Measurements from ENCODE around the gene GABRP. TPM values are rescaled to one million over a fixed set of nuclear protein-coding genes. Genes with fewer than 3 reads are reported as not detected.

GABRP gene
- total and polyA plus RNA-seq, 2 experiments from 2014 or later, result 3.6 to 6.3 TPM

DNA sequence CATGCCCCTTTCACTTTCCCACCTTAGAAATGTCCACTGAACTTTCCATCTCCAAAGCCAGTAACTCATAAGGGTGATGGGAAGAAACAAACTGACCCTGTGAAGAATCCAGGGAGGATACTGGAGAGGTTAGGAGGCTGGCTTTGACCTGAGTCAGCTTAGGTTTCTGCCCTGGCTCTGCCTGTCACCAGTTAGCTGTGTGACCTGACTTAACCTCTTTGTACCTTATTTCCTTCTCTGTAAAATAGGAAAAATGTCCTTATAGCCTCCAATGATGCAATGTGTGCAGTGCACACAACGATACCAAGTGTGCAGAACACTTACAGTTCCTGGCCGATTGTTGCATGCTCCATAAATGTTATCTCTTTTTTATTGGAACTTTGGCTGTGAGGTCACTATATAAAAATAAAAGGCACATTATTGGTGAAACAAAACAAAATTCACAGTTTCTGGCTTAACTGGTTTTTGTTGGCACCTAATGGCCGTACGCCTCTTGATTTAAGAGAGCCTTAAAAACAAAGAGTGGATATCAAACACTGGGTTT is 37.8 kb downstream of the GABRP start:
- Histone ChIP-seq H3K9me2 (ENCODE audit: insufficient read depth) (peaks cover 7% of the 10 kb centered on the region; the same call in 1 of the 2 replicates), H3K4me2 (no peak overlapping the region), H3K36me3 (ENCODE audit: insufficient read depth) (peaks cover 5% of the 10 kb centered on the region), H2AFZ (no peak overlapping the region), H4K20me1 (replicated peaks; ENCODE audit: insufficient read depth) (no peaks in the 10 kb centered on the region), H3K27me3 (ENCODE audit: insufficient read depth) (no peaks in the 10 kb centered on the region), H3K4me3 (no peak overlapping the region), H3K27ac (ENCODE audit: low read depth) (no peak overlapping the region), H3K79me2 (replicated peaks; ENCODE audit: insufficient read depth) (no peaks in the 10 kb centered on the region), H3F3A (replicated peaks; ENCODE audit: low read depth) (no peaks in the 10 kb centered on the region), H3K4me1 (ENCODE audit: insufficient read depth) (no peaks in the 10 kb centered on the region)
- TF ChIP-seq ZNF114 (CRISPR knock-in tag; IDR thresholded peaks at IDR 0.05) (no peak), STAT1 (IDR thresholded peaks at IDR 0.05; ENCODE audit: unreplicated experiment) (no peak)
- H3K36me3 Mint-ChIP-seq (ENCODE audit: low read depth), result peaks cover 14% of the 10 kb centered on the region
- H3K4me3 Mint-ChIP-seq, result no peak overlapping the region
- no peaks in the 10 kb centered on the region for H3K4me1 Mint-ChIP-seq
- no peak for ATAC-seq
- peaks cover 2% of the 10 kb centered on the region for H3K27me3 Mint-ChIP-seq (ENCODE audit: insufficient read depth, low read depth, poor library complexity)
- DNase-seq (ENCODE audit: low spot score), result no peak
- H3K27ac Mint-ChIP-seq, result no peak overlapping the region
- H3K9me3 Mint-ChIP-seq, result peaks cover 16% of the 10 kb centered on the region

DNA sequence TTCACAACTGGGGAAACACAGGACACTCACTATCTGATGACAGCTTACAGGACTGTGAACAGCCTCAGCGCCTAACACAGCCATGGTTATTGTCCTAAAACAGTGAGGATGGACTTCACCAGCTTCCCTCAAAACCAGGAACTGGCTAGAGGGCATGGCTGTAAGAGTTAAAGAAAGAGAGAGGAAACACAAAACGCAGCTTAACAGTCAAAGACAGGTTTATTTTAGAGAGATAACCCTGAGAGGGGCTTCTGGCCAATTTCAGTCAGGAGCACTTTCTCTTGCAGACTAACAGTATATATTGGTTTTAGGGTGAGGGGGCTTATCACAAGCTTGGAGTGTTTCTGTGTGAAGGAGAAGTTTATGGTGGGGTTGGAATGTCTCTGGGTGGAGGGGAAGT is 42.6 kb downstream of the GABRP start:
- Histone ChIP-seq H3K27ac (ENCODE audit: low read depth) (no peak overlapping the region), H3K4me3 (no peak overlapping the region), H3K4me2 (no peak overlapping the region), H4K20me1 (replicated peaks; ENCODE audit: insufficient read depth) (no peaks in the 10 kb centered on the region), H3K36me3 (ENCODE audit: insufficient read depth) (peaks cover 5% of the 10 kb centered on the region), H3K27me3 (ENCODE audit: insufficient read depth) (no peaks in the 10 kb centered on the region), H3K79me2 (replicated peaks; ENCODE audit: insufficient read depth) (no peaks in the 10 kb centered on the region), H3K4me1 (ENCODE audit: insufficient read depth) (no peaks in the 10 kb centered on the region), H3F3A (replicated peaks; ENCODE audit: low read depth) (no peaks in the 10 kb centered on the region), H3K9me2 (ENCODE audit: insufficient read depth) (no peaks in the 10 kb centered on the region), H2AFZ (no peak overlapping the region)
- no peak overlapping the region for H3K4me3 Mint-ChIP-seq
- H3K36me3 Mint-ChIP-seq (ENCODE audit: low read depth), result peaks cover 29% of the 10 kb centered on the region
- H3K27me3 Mint-ChIP-seq (ENCODE audit: insufficient read depth, low read depth, poor library complexity), result peaks cover 5% of the 10 kb centered on the region
- ATAC-seq, result no peak
- H3K27ac Mint-ChIP-seq, result no peak overlapping the region
- peaks cover 39% of the 10 kb centered on the region for H3K9me3 Mint-ChIP-seq
- no peaks in the 10 kb centered on the region for H3K4me1 Mint-ChIP-seq
- DNase-seq (ENCODE audit: low spot score), result no peak
- TF ChIP-seq, protein P1, sequence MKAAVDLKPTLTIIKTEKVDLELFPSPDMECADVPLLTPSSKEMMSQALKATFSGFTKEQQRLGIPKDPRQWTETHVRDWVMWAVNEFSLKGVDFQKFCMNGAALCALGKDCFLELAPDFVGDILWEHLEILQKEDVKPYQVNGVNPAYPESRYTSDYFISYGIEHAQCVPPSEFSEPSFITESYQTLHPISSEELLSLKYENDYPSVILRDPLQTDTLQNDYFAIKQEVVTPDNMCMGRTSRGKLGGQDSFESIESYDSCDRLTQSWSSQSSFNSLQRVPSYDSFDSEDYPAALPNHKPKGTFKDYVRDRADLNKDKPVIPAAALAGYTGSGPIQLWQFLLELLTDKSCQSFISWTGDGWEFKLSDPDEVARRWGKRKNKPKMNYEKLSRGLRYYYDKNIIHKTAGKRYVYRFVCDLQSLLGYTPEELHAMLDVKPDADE (IDR thresholded peaks at IDR 0.05), result no peak
- TF ChIP-seq EZH2 (IDR thresholded peaks at IDR 0.05; ENCODE audit: low read depth, unreplicated experiment) (no peak), POLR2AphosphoS5 (IDR thresholded peaks at IDR 0.05; ENCODE audit: low read depth) (no peak), EZH2phosphoT487 (IDR thresholded peaks at IDR 0.05; ENCODE audit: unreplicated experiment) (no peak), NANOG (IDR thresholded peaks at IDR 0.05; ENCODE audit: borderline replicate concordance) (no peak), ZNF331 (CRISPR knock-in tag; IDR thresholded peaks at IDR 0.05; ENCODE audit: low read depth) (no peak), CREB1 (CRISPR knock-in tag; IDR thresholded peaks at IDR 0.05; ENCODE audit: low read depth) (no peak)
- TF ChIP-seq, protein P2, sequence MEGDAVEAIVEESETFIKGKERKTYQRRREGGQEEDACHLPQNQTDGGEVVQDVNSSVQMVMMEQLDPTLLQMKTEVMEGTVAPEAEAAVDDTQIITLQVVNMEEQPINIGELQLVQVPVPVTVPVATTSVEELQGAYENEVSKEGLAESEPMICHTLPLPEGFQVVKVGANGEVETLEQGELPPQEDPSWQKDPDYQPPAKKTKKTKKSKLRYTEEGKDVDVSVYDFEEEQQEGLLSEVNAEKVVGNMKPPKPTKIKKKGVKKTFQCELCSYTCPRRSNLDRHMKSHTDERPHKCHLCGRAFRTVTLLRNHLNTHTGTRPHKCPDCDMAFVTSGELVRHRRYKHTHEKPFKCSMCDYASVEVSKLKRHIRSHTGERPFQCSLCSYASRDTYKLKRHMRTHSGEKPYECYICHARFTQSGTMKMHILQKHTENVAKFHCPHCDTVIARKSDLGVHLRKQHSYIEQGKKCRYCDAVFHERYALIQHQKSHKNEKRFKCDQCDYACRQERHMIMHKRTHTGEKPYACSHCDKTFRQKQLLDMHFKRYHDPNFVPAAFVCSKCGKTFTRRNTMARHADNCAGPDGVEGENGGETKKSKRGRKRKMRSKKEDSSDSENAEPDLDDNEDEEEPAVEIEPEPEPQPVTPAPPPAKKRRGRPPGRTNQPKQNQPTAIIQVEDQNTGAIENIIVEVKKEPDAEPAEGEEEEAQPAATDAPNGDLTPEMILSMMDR (conservative IDR thresholded peaks at IDR 0.05; ENCODE audit: low read depth in 2 of 2), result no peak
- TF ChIP-seq, protein P3, sequence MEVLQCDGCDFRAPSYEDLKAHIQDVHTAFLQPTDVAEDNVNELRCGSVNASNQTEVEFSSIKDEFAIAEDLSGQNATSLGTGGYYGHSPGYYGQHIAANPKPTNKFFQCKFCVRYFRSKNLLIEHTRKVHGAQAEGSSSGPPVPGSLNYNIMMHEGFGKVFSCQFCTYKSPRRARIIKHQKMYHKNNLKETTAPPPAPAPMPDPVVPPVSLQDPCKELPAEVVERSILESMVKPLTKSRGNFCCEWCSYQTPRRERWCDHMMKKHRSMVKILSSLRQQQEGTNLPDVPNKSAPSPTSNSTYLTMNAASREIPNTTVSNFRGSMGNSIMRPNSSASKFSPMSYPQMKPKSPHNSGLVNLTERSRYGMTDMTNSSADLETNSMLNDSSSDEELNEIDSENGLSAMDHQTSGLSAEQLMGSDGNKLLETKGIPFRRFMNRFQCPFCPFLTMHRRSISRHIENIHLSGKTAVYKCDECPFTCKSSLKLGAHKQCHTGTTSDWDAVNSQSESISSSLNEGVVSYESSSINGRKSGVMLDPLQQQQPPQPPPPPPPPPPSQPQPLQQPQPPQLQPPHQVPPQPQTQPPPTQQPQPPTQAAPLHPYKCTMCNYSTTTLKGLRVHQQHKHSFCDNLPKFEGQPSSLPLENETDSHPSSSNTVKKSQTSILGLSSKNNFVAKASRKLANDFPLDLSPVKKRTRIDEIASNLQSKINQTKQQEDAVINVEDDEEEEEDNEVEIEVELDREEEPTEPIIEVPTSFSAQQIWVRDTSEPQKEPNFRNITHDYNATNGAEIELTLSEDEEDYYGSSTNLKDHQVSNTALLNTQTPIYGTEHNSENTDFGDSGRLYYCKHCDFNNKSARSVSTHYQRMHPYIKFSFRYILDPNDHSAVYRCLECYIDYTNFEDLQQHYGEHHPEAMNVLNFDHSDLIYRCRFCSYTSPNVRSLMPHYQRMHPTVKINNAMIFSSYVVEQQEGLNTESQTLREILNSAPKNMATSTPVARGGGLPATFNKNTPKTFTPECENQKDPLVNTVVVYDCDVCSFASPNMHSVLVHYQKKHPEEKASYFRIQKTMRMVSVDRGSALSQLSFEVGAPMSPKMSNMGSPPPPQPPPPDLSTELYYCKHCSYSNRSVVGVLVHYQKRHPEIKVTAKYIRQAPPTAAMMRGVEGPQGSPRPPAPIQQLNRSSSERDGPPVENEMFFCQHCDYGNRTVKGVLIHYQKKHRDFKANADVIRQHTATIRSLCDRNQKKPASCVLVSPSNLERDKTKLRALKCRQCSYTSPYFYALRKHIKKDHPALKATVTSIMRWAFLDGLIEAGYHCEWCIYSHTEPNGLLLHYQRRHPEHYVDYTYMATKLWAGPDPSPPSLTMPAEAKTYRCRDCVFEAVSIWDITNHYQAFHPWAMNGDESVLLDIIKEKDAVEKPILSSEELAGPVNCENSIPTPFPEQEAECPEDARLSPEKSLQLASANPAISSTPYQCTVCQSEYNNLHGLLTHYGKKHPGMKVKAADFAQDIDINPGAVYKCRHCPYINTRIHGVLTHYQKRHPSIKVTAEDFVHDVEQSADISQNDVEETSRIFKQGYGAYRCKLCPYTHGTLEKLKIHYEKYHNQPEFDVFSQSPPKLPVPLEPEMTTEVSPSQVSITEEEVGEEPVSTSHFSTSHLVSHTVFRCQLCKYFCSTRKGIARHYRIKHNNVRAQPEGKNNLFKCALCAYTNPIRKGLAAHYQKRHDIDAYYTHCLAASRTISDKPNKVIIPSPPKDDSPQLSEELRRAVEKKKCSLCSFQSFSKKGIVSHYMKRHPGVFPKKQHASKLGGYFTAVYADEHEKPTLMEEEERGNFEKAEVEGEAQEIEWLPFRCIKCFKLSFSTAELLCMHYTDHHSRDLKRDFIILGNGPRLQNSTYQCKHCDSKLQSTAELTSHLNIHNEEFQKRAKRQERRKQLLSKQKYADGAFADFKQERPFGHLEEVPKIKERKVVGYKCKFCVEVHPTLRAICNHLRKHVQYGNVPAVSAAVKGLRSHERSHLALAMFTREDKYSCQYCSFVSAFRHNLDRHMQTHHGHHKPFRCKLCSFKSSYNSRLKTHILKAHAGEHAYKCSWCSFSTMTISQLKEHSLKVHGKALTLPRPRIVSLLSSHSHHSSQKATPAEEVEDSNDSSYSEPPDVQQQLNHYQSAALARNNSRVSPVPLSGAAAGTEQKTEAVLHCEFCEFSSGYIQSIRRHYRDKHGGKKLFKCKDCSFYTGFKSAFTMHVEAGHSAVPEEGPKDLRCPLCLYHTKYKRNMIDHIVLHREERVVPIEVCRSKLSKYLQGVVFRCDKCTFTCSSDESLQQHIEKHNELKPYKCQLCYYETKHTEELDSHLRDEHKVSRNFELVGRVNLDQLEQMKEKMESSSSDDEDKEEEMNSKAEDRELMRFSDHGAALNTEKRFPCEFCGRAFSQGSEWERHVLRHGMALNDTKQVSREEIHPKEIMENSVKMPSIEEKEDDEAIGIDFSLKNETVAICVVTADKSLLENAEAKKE (CRISPR knock-in tag; IDR thresholded peaks at IDR 0.05), result no peak

Measured in GM23338 (cell line).